GM12891 (cell line): ENCODE results near the gene SLC66A1.

Source experiments
- POLR2A ChIP-seq: IDR thresholded peaks from 2 replicates; pipeline ENCODE4 v1.6.1; 2011; ENCODE audit warnings: low read depth, low read length, control low read depth
- TAF1 ChIP-seq: IDR thresholded peaks from 2 replicates; pipeline ENCODE4 v1.6.1; 2011; ENCODE audit warnings: low read depth, low read length, control low read depth

- TF ChIP-seq POLR2A (no peak), TAF1 (no peak)
These were observed 46.6 kb downstream of the SLC66A1 start for GRCh38 chr1:19358710-19359109.
